SK-N-SH (cell line): ENCODE results near the gene CCL2. TPM values are rescaled to one million over a fixed set of nuclear protein-coding genes. Genes with fewer than 3 reads are reported as not detected.

Source experiments
- CTCF ChIA-PET: fragments of 300-600, 350-600 bp; formaldehyde crosslinking; extraction: SDS; loops from one replicate; lab custom pipeline; 2021; lab: Yijun Ruan, JAX
- POLR2A ChIA-PET: fragments of 350-600 bp; sonication (Branson Sonifier 250); formaldehyde crosslinking; extraction: SDS; loops from one replicate; lab custom pipeline; 2020; ENCODE audit warnings: antibody characterized with exemption, inconsistent platforms; lab: Yijun Ruan, JAX
- DNase-seq: peaks from one replicate; pipeline ENCODE4 v3.0.0; 2012
- H2AFZ ChIP-seq: fragments of 200-600 bp; sonication (generic); 2 replicates; pipeline ENCODE4 v1.8.1; 2016; ENCODE audit warnings: antibody characterized with exemption, mild to moderate bottlenecking, low read depth
- H3F3A ChIP-seq: fragments of 200-600 bp; sonication (generic); replicated peaks from 2 replicates; pipeline ENCODE3; 2016; ENCODE audit warnings: antibody characterized with exemption, mild to moderate bottlenecking; ENCODE audit not compliant: insufficient read depth
- H3K27ac ChIP-seq, 2 experiments: fragments of 200-500 bp in 1 of 2; fragments of 200-600 bp in 1 of 2; sonication (Bioruptor generic) in 1 of 2; sonication (generic), shearing (Covaris generic) in 1 of 2; 2 replicates each; pipeline versions ENCODE4 v1.5.1 to v1.6.1; 2014 to 2016; ENCODE audit warnings: low read depth in 2 of 2, inconsistent platforms in 1 of 2, low read length in 1 of 2, mild to moderate bottlenecking in 1 of 2, mixed read lengths in 1 of 2
- H3K27me3 ChIP-seq: fragments of 200-600 bp; sonication (generic), shearing (Covaris generic); 2 replicates; pipeline ENCODE4 v1.6.1; 2016; ENCODE audit warnings: mixed run types; ENCODE audit not compliant: insufficient read depth
- H3K36me3 ChIP-seq, 2 experiments: fragments of 200-500 bp in 1 of 2; fragments of 200-600 bp in 1 of 2; sonication (Bioruptor generic) in 1 of 2; sonication (generic) in 1 of 2; replicated peaks in 1 of 2; 2 replicates each; pipeline versions ENCODE3 to v1.5.1; 2014 to 2016; ENCODE audit warnings: low read length in 1 of 2, mild to moderate bottlenecking in 1 of 2; ENCODE audit not compliant: insufficient read depth in 2 of 2, control insufficient read depth in 1 of 2
- H3K4me1 ChIP-seq, 2 experiments: fragments of 200-500 bp in 1 of 2; fragments of 200-600 bp in 1 of 2; sonication (Bioruptor generic) in 1 of 2; sonication (generic), shearing (Covaris generic) in 1 of 2; 2 replicates each; pipeline versions ENCODE4 v1.5.1 to v1.6.1; 2014 to 2016; ENCODE audit warnings: low read depth in 1 of 2, low read length in 1 of 2, mixed run types in 1 of 2; ENCODE audit not compliant: insufficient read depth in 2 of 2, control insufficient read depth in 1 of 2
- H3K4me2 ChIP-seq: fragments of 200-600 bp; sonication (generic), shearing (Covaris generic); 2 replicates; pipeline ENCODE4 v1.6.1; 2017; ENCODE audit warnings: mixed run types
- H3K4me3 ChIP-seq, 2 experiments: fragments of 200-500 bp in 1 of 2; fragments of 200-600 bp in 1 of 2; sonication (Bioruptor generic) in 1 of 2; sonication (generic), shearing (Covaris generic) in 1 of 2; 2 replicates each; pipeline versions ENCODE4 v1.5.1 to v1.8.1; 2014 to 2016; ENCODE audit warnings: low read depth in 2 of 2, inconsistent platforms in 1 of 2, low read length in 1 of 2, mild to moderate bottlenecking in 1 of 2, mixed read lengths in 1 of 2, moderate library complexity in 1 of 2
- H3K79me2 ChIP-seq: fragments of 200-600 bp; sonication (generic); 2 replicates; pipeline ENCODE4 v1.8.1; 2017; ENCODE audit warnings: mild to moderate bottlenecking; ENCODE audit not compliant: insufficient read depth
- H3K9ac ChIP-seq: fragments of 200-600 bp; sonication (generic); 2 replicates; pipeline ENCODE4 v1.6.1; 2017; ENCODE audit warnings: mixed run types
- H3K9me2 ChIP-seq: fragments of 200-600 bp; sonication (generic); 2 replicates; pipeline ENCODE4 v1.6.1; 2017; ENCODE audit warnings: mixed run types
- H3K9me3 ChIP-seq: fragments of 200-600 bp; sonication (generic); 2 replicates; pipeline ENCODE4 v1.6.1; 2017; ENCODE audit warnings: mixed run types, mild to moderate bottlenecking, moderate library complexity
- H4K20me1 ChIP-seq: fragments of 200-600 bp; sonication (generic); 2 replicates; pipeline ENCODE4 v1.6.1; 2017; ENCODE audit warnings: mild to moderate bottlenecking, mixed run types; ENCODE audit not compliant: insufficient read depth
- CTCF ChIP-seq: fragments of 200-600 bp; sonication (generic); IDR thresholded peaks from 2 replicates; pipeline ENCODE4 v1.6.1; 2017; ENCODE audit warnings: antibody characterized with exemption, mild to moderate bottlenecking, moderate library complexity
- EP300 ChIP-seq, 2 experiments: IDR thresholded peaks; 2 replicates each; pipeline versions ENCODE4 v1.4.0 to v1.6.1; 2012; ENCODE audit warnings: borderline replicate concordance in 1 of 2, low read depth in 1 of 2, low read length in 1 of 2
- FOXJ3 ChIP-seq: sonication (generic); formaldehyde crosslinking; IDR thresholded peaks from 2 replicates; pipeline ENCODE4 v1.5.1; 2020; ENCODE audit warnings: mild to moderate bottlenecking, missing genetic modification reagents
- FOXM1 ChIP-seq: IDR thresholded peaks from 2 replicates; pipeline ENCODE4 v1.4.0; 2012; ENCODE audit warnings: low read depth, mild to moderate bottlenecking
- GABPA ChIP-seq: IDR thresholded peaks from 2 replicates; pipeline ENCODE4 v1.4.0; 2012; ENCODE audit warnings: low read depth, mild to moderate bottlenecking
- GATA2 ChIP-seq: sonication (generic); formaldehyde crosslinking; IDR thresholded peaks from 2 replicates; pipeline ENCODE4 v1.5.0; 2020; ENCODE audit warnings: mild to moderate bottlenecking, missing genetic modification reagents
- JUND ChIP-seq: IDR thresholded peaks from 2 replicates; pipeline ENCODE4 v1.4.0; 2012
- NFIC ChIP-seq: IDR thresholded peaks from 2 replicates; pipeline ENCODE4 v1.4.0; 2012; ENCODE audit warnings: borderline replicate concordance
- POLR2AphosphoS5 ChIP-seq: IDR thresholded peaks from 2 replicates; pipeline ENCODE4 v1.6.1; 2012; ENCODE audit warnings: low read depth, low read length
- TCF12 ChIP-seq: IDR thresholded peaks from 2 replicates; pipeline ENCODE4 v1.4.0; 2012
- WGBS: methylation state at CpG from one replicate; pipeline ENCODE4 v1.1.6; 2017; ENCODE audit warnings: low lambda C conversion rate; 5-methylcytosine and 5-hydroxymethylcytosine counted together
- polyA plus RNA-seq, 3 experiments: library from polyadenylated mRNA; depleted of rRNA; stranded (reverse); fragments of >200 nt; gene quantifications; 2 replicates each; pipeline ENCODE4 v1.2.3, GENCODE V29; 2012
- TF ChIP-seq, protein P1 (sequence below): IDR thresholded peaks from 2 replicates; pipeline ENCODE4; 2012
- TF ChIP-seq, protein P2 (sequence below): IDR thresholded peaks from 2 replicates; pipeline ENCODE4 v1.4.0; 2012; ENCODE audit warnings: low read depth, borderline replicate concordance

Gene CCL2
- polyA plus RNA-seq, 1 of the 3 experiments (the other 2 are of a cell fraction) = 210 TPM

DNA sequence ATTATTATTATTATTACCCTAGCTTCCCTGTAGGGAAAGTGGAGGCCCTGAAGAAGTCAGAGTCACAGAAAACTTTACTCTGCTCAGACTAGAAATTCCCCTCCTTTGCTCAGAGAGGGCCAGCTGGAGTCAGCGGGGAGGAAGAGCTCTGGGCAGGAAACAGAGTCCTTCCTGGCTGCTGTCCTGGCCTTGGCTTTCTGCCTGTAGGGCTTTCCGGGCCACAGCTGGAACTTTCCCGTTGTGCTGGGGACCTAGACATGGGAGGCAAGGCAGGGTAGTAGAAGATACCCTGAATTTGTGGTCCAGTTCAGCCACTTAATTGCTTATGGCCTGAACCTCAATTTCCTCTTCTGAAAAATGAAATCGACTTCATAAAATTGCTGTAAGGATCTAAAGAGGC is 14.0 kb upstream of the CCL2 start:
- Histone ChIP-seq H3K9me2 (no peaks in the 10 kb centered on the region), H3F3A (peaks cover 30% of the 10 kb centered on the region), H3K79me2 (no peaks in the 10 kb centered on the region), H2AFZ (no peak overlapping the region), H3K9me3 (no peaks in the 10 kb centered on the region), H3K36me3 (no peaks in the 10 kb centered on the region), H3K4me1 (peaks cover 12 to 27% of the 10 kb centered on the region in 2 experiments), H3K4me3 (no peak overlapping the region), H3K4me2 (no peak overlapping the region), H3K27ac (peak overlapping the region; percentile 32 to 34; a peak in 3 of 4 replicates), H4K20me1 (no peaks in the 10 kb centered on the region), H3K9ac (no peak overlapping the region), H3K27me3 (no peaks in the 10 kb centered on the region)
- TF ChIP-seq FOXJ3 (CRISPR knock-in tag) (no peak), TCF12 (peak; percentile 60), NFIC (peak; percentile 38; the same call in 1 of the 2 replicates), EP300 (IDR thresholded peaks at IDR 0.05; ENCODE audit: borderline replicate concordance in 1 of 2, low read depth in 1 of 2, low read length in 1 of 2) (0 out of 4 replicates have a peak, but pooled peaks of 1 of the 2 experiments have one; percentile 12), FOXM1 (no peak), CTCF (no peak)
- peak; percentile 34 for DNase-seq
- ChIA-PET CTCF (interaction anchor here (1.3 kb wide), 1 partner anchor 8 kb away, joined by 3 read pairs; no protein-coding TSS in a partner anchor), POLR2A (no interaction called here)
- WGBS = 8% methylated on average over 4 of the region's 4 CpGs

DNA sequence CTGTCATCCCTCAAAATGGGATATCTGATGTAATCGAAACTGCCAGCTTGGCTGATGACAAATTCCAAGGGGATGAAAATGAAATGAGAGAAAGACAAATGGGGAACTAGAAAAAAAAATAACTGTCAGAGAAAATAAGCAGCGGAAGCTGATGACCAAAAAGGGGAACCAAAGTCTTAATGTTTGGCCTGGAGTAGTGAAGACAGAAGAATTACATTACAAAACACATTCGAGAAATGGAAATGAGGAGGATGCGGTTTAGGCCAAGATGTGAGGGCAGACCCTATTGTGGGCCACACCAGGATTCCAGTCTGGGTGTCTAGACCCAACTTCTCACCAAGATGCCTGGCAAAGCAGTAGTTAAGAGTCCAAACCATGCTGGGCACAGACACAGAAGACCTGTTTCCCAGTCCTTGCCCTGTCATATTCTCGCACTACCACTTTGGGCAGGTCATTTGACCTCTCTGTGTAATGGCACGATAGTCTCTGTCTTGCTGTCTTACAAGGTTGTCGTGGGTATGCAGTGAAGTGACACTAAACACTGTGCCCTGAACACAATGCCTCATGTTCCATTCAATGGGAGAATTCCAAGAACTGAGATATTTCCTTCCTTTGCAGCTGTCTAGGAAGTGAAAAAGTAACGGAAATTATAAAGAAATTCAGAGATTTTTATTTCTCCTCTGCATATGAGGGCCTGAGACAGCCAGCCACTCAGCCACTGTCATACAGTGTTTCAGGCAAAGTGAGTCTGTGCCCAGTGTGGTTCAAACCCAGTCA is 12.3 kb upstream of the CCL2 start:
- H3K4me2 ChIP-seq = no peak overlapping the region
- H3K4me3 ChIP-seq = no peak overlapping the region
- H3K79me2 ChIP-seq = no peaks in the 10 kb centered on the region
- ChIA-PET CTCF (no interaction called here), POLR2A (no interaction called here)
- H2AFZ ChIP-seq = no peak overlapping the region
- DNase-seq = no peak
- peaks cover 20% of the 10 kb centered on the region for H3F3A ChIP-seq
- H3K9me2 ChIP-seq = no peaks in the 10 kb centered on the region
- TF ChIP-seq GABPA (no peak), POLR2AphosphoS5 (no peak), JUND (0 out of 2 replicates have a peak, but pooled peaks have one; percentile 19), GATA2 (CRISPR knock-in tag) (no peak), CTCF (no peak)
- TF ChIP-seq, protein P1, sequence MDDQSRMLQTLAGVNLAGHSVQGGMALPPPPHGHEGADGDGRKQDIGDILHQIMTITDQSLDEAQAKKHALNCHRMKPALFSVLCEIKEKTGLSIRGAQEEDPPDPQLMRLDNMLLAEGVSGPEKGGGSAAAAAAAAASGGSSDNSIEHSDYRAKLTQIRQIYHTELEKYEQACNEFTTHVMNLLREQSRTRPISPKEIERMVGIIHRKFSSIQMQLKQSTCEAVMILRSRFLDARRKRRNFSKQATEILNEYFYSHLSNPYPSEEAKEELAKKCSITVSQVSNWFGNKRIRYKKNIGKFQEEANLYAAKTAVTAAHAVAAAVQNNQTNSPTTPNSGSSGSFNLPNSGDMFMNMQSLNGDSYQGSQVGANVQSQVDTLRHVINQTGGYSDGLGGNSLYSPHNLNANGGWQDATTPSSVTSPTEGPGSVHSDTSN = peak; percentile 54; the same call in 1 of the 2 replicates
- TF ChIP-seq, protein P2, sequence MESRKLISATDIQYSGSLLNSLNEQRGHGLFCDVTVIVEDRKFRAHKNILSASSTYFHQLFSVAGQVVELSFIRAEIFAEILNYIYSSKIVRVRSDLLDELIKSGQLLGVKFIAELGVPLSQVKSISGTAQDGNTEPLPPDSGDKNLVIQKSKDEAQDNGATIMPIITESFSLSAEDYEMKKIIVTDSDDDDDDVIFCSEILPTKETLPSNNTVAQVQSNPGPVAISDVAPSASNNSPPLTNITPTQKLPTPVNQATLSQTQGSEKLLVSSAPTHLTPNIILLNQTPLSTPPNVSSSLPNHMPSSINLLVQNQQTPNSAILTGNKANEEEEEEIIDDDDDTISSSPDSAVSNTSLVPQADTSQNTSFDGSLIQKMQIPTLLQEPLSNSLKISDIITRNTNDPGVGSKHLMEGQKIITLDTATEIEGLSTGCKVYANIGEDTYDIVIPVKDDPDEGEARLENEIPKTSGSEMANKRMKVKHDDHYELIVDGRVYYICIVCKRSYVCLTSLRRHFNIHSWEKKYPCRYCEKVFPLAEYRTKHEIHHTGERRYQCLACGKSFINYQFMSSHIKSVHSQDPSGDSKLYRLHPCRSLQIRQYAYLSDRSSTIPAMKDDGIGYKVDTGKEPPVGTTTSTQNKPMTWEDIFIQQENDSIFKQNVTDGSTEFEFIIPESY = no peak
- H3K27me3 ChIP-seq = no peaks in the 10 kb centered on the region
- no peak overlapping the region for H3K9ac ChIP-seq
- peaks cover 12 to 17% of the 10 kb centered on the region in 2 experiments for H3K4me1 ChIP-seq
- WGBS = 67% methylated on average over 8 of the region's 8 CpGs
- no peaks in the 10 kb centered on the region for H4K20me1 ChIP-seq
- H3K36me3 ChIP-seq = no peaks in the 10 kb centered on the region
- peak overlapping the region in 1 of 2 experiments; percentile 16; a peak in 1 of 4 replicates for H3K27ac ChIP-seq
- H3K9me3 ChIP-seq = no peaks in the 10 kb centered on the region
